ENCODE data around the gene DIPK2B. TPM values are rescaled to one million over a fixed set of nuclear protein-coding genes. Genes with fewer than 3 reads are reported as not detected.

The DIPK2B gene
- total RNA-seq, 6 donors from 2014 or later = 3.3 to 31.9 (median 8.6) TPM

GRCh38 chrX:45187731-45188130 lies 12.9 kb downstream of the DIPK2B start:
- ATAC-seq (ENCODE audit: low FRiP score in 2 of 2) = no peak
- Histone ChIP-seq H3K36me3 (no peaks in the 10 kb centered on the region), H3K4me1 (peaks cover 0 to 15% (median 1%) of the 10 kb centered on the region in 4 donors), H3K27me3 (no peaks in the 10 kb centered on the region), H3K9me3 (no peaks in the 10 kb centered on the region), H3K27ac (peak overlapping the region in 2 of 4 donors; percentile 49 to 66), H3K4me3 (peak overlapping the region in 3 of 4 donors; percentile 34 to 53 (median 46))
- TF ChIP-seq EP300 (IDR thresholded peaks at IDR 0.05) (no peak), POLR2A (IDR thresholded peaks at IDR 0.05) (no peak), POLR2AphosphoS5 (IDR thresholded peaks at IDR 0.05) (no peak)
- TF ChIP-seq, protein P1, sequence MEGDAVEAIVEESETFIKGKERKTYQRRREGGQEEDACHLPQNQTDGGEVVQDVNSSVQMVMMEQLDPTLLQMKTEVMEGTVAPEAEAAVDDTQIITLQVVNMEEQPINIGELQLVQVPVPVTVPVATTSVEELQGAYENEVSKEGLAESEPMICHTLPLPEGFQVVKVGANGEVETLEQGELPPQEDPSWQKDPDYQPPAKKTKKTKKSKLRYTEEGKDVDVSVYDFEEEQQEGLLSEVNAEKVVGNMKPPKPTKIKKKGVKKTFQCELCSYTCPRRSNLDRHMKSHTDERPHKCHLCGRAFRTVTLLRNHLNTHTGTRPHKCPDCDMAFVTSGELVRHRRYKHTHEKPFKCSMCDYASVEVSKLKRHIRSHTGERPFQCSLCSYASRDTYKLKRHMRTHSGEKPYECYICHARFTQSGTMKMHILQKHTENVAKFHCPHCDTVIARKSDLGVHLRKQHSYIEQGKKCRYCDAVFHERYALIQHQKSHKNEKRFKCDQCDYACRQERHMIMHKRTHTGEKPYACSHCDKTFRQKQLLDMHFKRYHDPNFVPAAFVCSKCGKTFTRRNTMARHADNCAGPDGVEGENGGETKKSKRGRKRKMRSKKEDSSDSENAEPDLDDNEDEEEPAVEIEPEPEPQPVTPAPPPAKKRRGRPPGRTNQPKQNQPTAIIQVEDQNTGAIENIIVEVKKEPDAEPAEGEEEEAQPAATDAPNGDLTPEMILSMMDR (IDR thresholded peaks at IDR 0.05) = no peak
- DNase-seq = no peak
- 18 to 40% methylated on average over 6 of the region's 6 CpGs for WGBS, 2 donors

- TF ChIP-seq EP300 (IDR thresholded peaks at IDR 0.05) = no peak
- TF ChIP-seq, protein P1 (IDR thresholded peaks at IDR 0.05) = no peak
- TF ChIP-seq POLR2A (IDR thresholded peaks at IDR 0.05) = no peak
- no peak for TF ChIP-seq POLR2AphosphoS5 (IDR thresholded peaks at IDR 0.05)
- H3K27me3 ChIP-seq = no peaks in the 10 kb centered on the region
- H3K4me3 ChIP-seq = peak overlapping the region in 3 of 4 donors; percentile 34 to 53 (median 46)
- peak overlapping the region in 1 of 4 donors; percentile 66 for H3K27ac ChIP-seq
- no peak for DNase-seq
- H3K4me1 ChIP-seq = peaks cover 0 to 15% (median 1%) of the 10 kb centered on the region in 4 donors
- WGBS, 2 donors = 36 to 49% methylated on average over 4 of the region's 4 CpGs
- H3K9me3 ChIP-seq = no peaks in the 10 kb centered on the region
- no peaks in the 10 kb centered on the region for H3K36me3 ChIP-seq
- ATAC-seq (ENCODE audit: low FRiP score in 2 of 2) = no peak
Measured at GRCh38 chrX:45186643-45187026, 14.0 kb downstream of the DIPK2B start.

DNA sequence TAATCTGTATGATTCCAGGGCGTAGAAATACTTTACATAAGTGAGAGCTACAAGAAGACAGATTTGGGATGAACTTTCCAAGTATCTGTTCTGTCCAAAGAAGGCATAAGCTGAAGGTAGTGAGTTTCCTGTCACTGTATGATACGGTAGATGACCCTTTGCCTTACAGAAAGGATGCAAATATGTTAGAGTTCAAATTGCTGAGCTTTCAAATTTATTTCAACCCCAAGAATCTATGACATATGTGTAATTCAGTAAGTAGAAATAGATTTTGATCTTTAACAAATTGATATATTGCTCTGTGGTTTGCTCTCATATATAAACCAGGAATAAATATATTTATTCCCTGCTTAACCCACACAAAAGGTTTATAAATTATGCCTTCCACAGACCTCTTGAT lies 16.5 kb downstream of the DIPK2B start:
- H3K27me3 ChIP-seq = no peaks in the 10 kb centered on the region
- no peak overlapping the region for H3K4me3 ChIP-seq
- no peaks in the 10 kb centered on the region for H3K36me3 ChIP-seq
- TF ChIP-seq POLR2A (IDR thresholded peaks at IDR 0.05) (no peak), EP300 (IDR thresholded peaks at IDR 0.05) (no peak), POLR2AphosphoS5 (IDR thresholded peaks at IDR 0.05) (no peak)
- TF ChIP-seq, protein P1 (IDR thresholded peaks at IDR 0.05) = no peak
- peaks cover 0 to 15% (median 1%) of the 10 kb centered on the region in 4 donors for H3K4me1 ChIP-seq
- H3K9me3 ChIP-seq = peaks cover 0 to 3% (median 0%) of the 10 kb centered on the region in 4 donors
- H3K27ac ChIP-seq = no peak overlapping the region
- ATAC-seq (ENCODE audit: low FRiP score in 2 of 2) (no peak), DNase-seq (no peak)
- 76 to 92% methylated on average over 2 of the region's 2 CpGs for WGBS, 2 donors

- WGBS, 2 donors = 39% methylated on average over 1 of the region's 1 CpG; no CpG with 5 or more reads in 1 of the 2 donors
- peak in 1 of 2 donors; percentile 36 for ATAC-seq (ENCODE audit: low FRiP score in 2 of 2)
Measured at GRCh38 chrX:45172890-45173289, 27.8 kb downstream of the DIPK2B start.

More at GRCh38 chrX:45172890-45173289, 27.8 kb downstream of the DIPK2B start:
- no peak for TF ChIP-seq EP300 (IDR thresholded peaks at IDR 0.05)
- no peak for TF ChIP-seq POLR2A (IDR thresholded peaks at IDR 0.05)
- TF ChIP-seq, protein P1 (IDR thresholded peaks at IDR 0.05) = no peak
- TF ChIP-seq POLR2AphosphoS5 (IDR thresholded peaks at IDR 0.05) = no peak
- Histone ChIP-seq H3K4me1 (no peaks in the 10 kb centered on the region), H3K36me3 (no peaks in the 10 kb centered on the region), H3K27me3 (no peaks in the 10 kb centered on the region), H3K9me3 (peaks cover 0 to 8% (median 0%) of the 10 kb centered on the region in 4 donors), H3K4me3 (no peak overlapping the region), H3K27ac (no peak overlapping the region)
- DNase-seq = peak in 1 of 2 donors; percentile 34

Data from upper lobe of left lung (tissue), 6 donors.